H1 (cell line): Measurements from ENCODE around the gene DCUN1D2. TPM values are rescaled to one million over a fixed set of nuclear protein-coding genes. Genes with fewer than 3 reads are reported as not detected.

Experiments
- CTCF ChIA-PET: fragments of 300-600 bp; sonication (Branson Sonifier 250); formaldehyde crosslinking; loops from one replicate; lab custom pipeline; 2021; ENCODE audit not compliant: partially characterized antibody; lab: Charles Lee
- POLR2A ChIA-PET: fragments of 300-600 bp; sonication (Branson Sonifier 250); formaldehyde crosslinking; loops from one replicate; lab custom pipeline; 2021; ENCODE audit warnings: inconsistent platforms; ENCODE audit not compliant: partially characterized antibody; lab: Charles Lee
- DNase-seq, 2 experiments: peaks; one replicate each; pipeline versions ENCODE4 v3.0.0 to v3.0.0-alpha.2; 2010 to 2022; ENCODE audit warnings: low spot score in 2 of 2, low read depth in 1 of 2, mixed read lengths in 1 of 2
- FAIRE-seq: peaks from 2 replicates; lab custom pipeline; 2011; peaks lifted over from hg19 to GRCh38; lab: Jason Lieb, UNC
- H2AFZ ChIP-seq: 2 replicates; pipeline ENCODE4 v1.8.1; 2012; ENCODE audit warnings: low read length, inconsistent platforms
- H2AK5ac ChIP-seq: 2 replicates; pipeline ENCODE4 v1.6.1; 2013; ENCODE audit warnings: low read depth, low read length
- H2BK120ac ChIP-seq: replicated peaks from 2 replicates; pipeline ENCODE3; 2013; ENCODE audit warnings: low read depth, low read length, inconsistent platforms
- H2BK12ac ChIP-seq: 2 replicates; pipeline ENCODE4 v1.6.1; 2013; ENCODE audit warnings: low read depth, low read length
- H2BK15ac ChIP-seq: 2 replicates; pipeline ENCODE4 v1.6.1; 2013; ENCODE audit warnings: low read length
- H2BK20ac ChIP-seq: 2 replicates; pipeline ENCODE4 v1.6.1; 2013; ENCODE audit warnings: low read length
- H2BK5ac ChIP-seq: 2 replicates; pipeline ENCODE4 v1.6.1; 2013; ENCODE audit warnings: low read depth, low read length
- H3K14ac ChIP-seq: 2 replicates; pipeline ENCODE4 v1.6.1; 2013; ENCODE audit warnings: inconsistent platforms; ENCODE audit not compliant: insufficient read length
- H3K18ac ChIP-seq: 2 replicates; pipeline ENCODE4 v1.6.1; 2013; ENCODE audit warnings: low read length; ENCODE audit errors: extremely low read depth
- H3K23ac ChIP-seq: 2 replicates; pipeline ENCODE4 v1.6.1; 2013; ENCODE audit warnings: inconsistent platforms; ENCODE audit not compliant: insufficient read length
- H3K23me2 ChIP-seq: 2 replicates; pipeline ENCODE4 v1.6.1; 2013; ENCODE audit warnings: low read depth, low read length
- H3K27ac ChIP-seq: 2 replicates; pipeline ENCODE4 v1.6.1; 2011; ENCODE audit warnings: low read depth, low read length, inconsistent platforms
- H3K27me3 ChIP-seq, 4 experiments: replicated peaks in 1 of 4; 1 replicate in 1 of 4; 2 replicates in 3 of 4; pipeline versions ENCODE4 v1.6.1 to v1.8.1; 2011 to 2013; ENCODE audit warnings: low read length in 3 of 4, mild to moderate bottlenecking in 3 of 4, inconsistent platforms in 2 of 4, mixed read lengths in 2 of 4, moderate library complexity in 1 of 4; ENCODE audit not compliant: control insufficient read depth in 3 of 4, insufficient read depth in 3 of 4; ENCODE audit errors: extremely low read depth in 1 of 4
- H3K36me3 ChIP-seq, 4 experiments: 2 replicates each; pipeline versions ENCODE4 v1.6.1 to v1.8.1; 2011 to 2013; ENCODE audit warnings: mild to moderate bottlenecking in 4 of 4, low read length in 3 of 4, moderate library complexity in 2 of 4, control low read depth in 1 of 4, inconsistent platforms in 1 of 4; ENCODE audit not compliant: insufficient read depth in 4 of 4, control insufficient read depth in 2 of 4
- H3K4ac ChIP-seq: replicated peaks from 2 replicates; pipeline ENCODE3; 2013; ENCODE audit warnings: low read length, low read depth, mixed read lengths, inconsistent platforms; ENCODE audit not compliant: insufficient read length
- H3K4me1 ChIP-seq, 4 experiments: replicated peaks in 1 of 4; 1 replicate in 1 of 4; 2 replicates in 3 of 4; pipeline versions ENCODE4 v1.6.1 to v1.8.1; 2011 to 2013; ENCODE audit warnings: low read length in 3 of 4, inconsistent platforms in 2 of 4, mixed read lengths in 1 of 4; ENCODE audit not compliant: insufficient read depth in 4 of 4, control insufficient read depth in 3 of 4
- H3K4me2 ChIP-seq, 2 experiments: 2 replicates each; pipeline versions ENCODE4 v1.6.1 to v1.8.1; 2011 to 2013; ENCODE audit warnings: low read depth in 2 of 2, low read length in 2 of 2, control low read depth in 1 of 2, inconsistent platforms in 1 of 2, mild to moderate bottlenecking in 1 of 2; ENCODE audit not compliant: insufficient read depth in 1 of 2
- H3K4me3 ChIP-seq, 4 experiments: fragments of 200-600, 300-600 bp in 1 of 4; sonication (generic), shearing (Covaris generic), sonication (Bioruptor Twin) in 1 of 4; 2 replicates each; pipeline versions ENCODE4 v1.5.1 to v1.8.1; 2011 to 2016; ENCODE audit warnings: low read length in 4 of 4, low read depth in 3 of 4, control low read depth in 2 of 4, inconsistent platforms in 2 of 4, mild to moderate bottlenecking in 2 of 4, mixed read lengths in 1 of 4, moderate library complexity in 1 of 4; ENCODE audit not compliant: insufficient read depth in 2 of 4; ENCODE audit errors: extremely low read depth in 1 of 4
- H3K56ac ChIP-seq: replicated peaks from 2 replicates; pipeline ENCODE3; 2013; ENCODE audit warnings: low read depth, mild to moderate bottlenecking, mixed read lengths, low read length, inconsistent platforms; ENCODE audit not compliant: insufficient read length
- H3K79me1 ChIP-seq: 2 replicates; pipeline ENCODE4 v1.6.1; 2013; ENCODE audit warnings: low read depth, low read length, control low read depth
- H3K79me2 ChIP-seq, 2 experiments: 2 replicates each; pipeline versions ENCODE4 v1.6.1 to v1.8.1; 2012 to 2013; ENCODE audit warnings: low read length in 2 of 2, mild to moderate bottlenecking in 2 of 2, inconsistent platforms in 1 of 2; ENCODE audit not compliant: insufficient read depth in 2 of 2, control insufficient read depth in 1 of 2
- H3K9ac ChIP-seq, 4 experiments: replicated peaks in 1 of 4; 1 replicate in 1 of 4; 2 replicates in 3 of 4; pipeline versions ENCODE4 v1.6.1 to v1.8.1; 2011 to 2013; ENCODE audit warnings: low read depth in 3 of 4, low read length in 3 of 4, control low read depth in 2 of 4, mild to moderate bottlenecking in 2 of 4, moderate library complexity in 2 of 4, inconsistent platforms in 1 of 4; ENCODE audit errors: extremely low read depth in 1 of 4
- H3K9me3 ChIP-seq, 2 experiments: 2 replicates each; pipeline versions ENCODE4 v1.6.1 to v1.8.1; 2012 to 2013; ENCODE audit warnings: mild to moderate bottlenecking in 2 of 2, moderate library complexity in 2 of 2, control low read depth in 1 of 2, inconsistent platforms in 1 of 2, low read depth in 1 of 2, low read length in 1 of 2, mixed read lengths in 1 of 2; ENCODE audit not compliant: insufficient read depth in 2 of 2
- H4K20me1 ChIP-seq, 2 experiments: replicated peaks in 1 of 2; 2 replicates each; pipeline versions ENCODE3 to v1.8.1; 2011 to 2013; ENCODE audit warnings: inconsistent platforms in 2 of 2, low read length in 2 of 2, mild to moderate bottlenecking in 1 of 2; ENCODE audit not compliant: insufficient read depth in 2 of 2, control insufficient read depth in 1 of 2
- H4K5ac ChIP-seq: 2 replicates; pipeline ENCODE4 v1.6.1; 2013; ENCODE audit warnings: low read length, low read depth, mixed read lengths, inconsistent platforms; ENCODE audit not compliant: insufficient read length
- H4K8ac ChIP-seq: 2 replicates; pipeline ENCODE4 v1.8.0; 2013; ENCODE audit warnings: mild to moderate bottlenecking, moderate library complexity, low read length, inconsistent platforms; ENCODE audit not compliant: insufficient read depth; ENCODE audit errors: extremely low read depth
- H4K91ac ChIP-seq: replicated peaks from 2 replicates; pipeline ENCODE3; 2013; ENCODE audit warnings: low read length, mixed read lengths, inconsistent platforms; ENCODE audit not compliant: insufficient read length
- BRCA1 ChIP-seq: IDR thresholded peaks from 2 replicates; pipeline ENCODE4 v1.6.1; 2012; ENCODE audit warnings: low read depth, low read length, improper control_type of control experiment
- JUND ChIP-seq: IDR thresholded peaks from 2 replicates; pipeline ENCODE4 v1.6.1; 2011; ENCODE audit warnings: mild to moderate bottlenecking, improper control_type of control experiment, low read length
- WGBS, 2 experiments: shearing (Covaris generic) in 1 of 2; methylation state at CpG; one replicate each; pipeline versions ENCODE4 v1.1.6 to v1.1.7; 2013 to 2015; ENCODE audit warnings: low lambda C conversion rate in 2 of 2, mixed read lengths in 2 of 2, inconsistent platforms in 1 of 2, low coverage in 1 of 2, missing lambda C conversion rate in 1 of 2; ENCODE audit not compliant: insufficient replicate concordance in 2 of 2, insufficient coverage in 1 of 2, insufficient read length in 1 of 2; ENCODE audit errors: extremely low coverage in 1 of 2, missing lambda C conversion rate in 1 of 2; 5-methylcytosine and 5-hydroxymethylcytosine counted together
- polyA plus RNA-seq, 7 experiments: library from polyadenylated mRNA; depleted of rRNA in 3 of 7; stranded (reverse) in 5 of 7; unstranded in 2 of 7; fragments of >200 nt in 5 of 7; fragments of 200-250 nt in 2 of 7; gene quantifications; 1 replicate in 5 of 7; 2 replicates in 1 of 7; 4 replicates in 1 of 7; pipeline versions ENCODE4 v1.2.1 to v1.2.3, GENCODE V29; 2011 to 2013; ENCODE audit warnings: missing spikeins in 2 of 7, mixed read lengths in 2 of 7
- total RNA-seq: library from RNA; stranded (reverse); fragmentation: NEBNext Ultra II Directional; extraction: Animal tissue kit (Norgen Biotek cat#: 25700); gene quantifications from 2 replicates; pipeline ENCODE4 v1.2.1, GENCODE V29; 2021

The DCUN1D2 gene
- total and polyA plus RNA-seq, 2 of the 8 experiments (the other 6 are each of a cell fraction or from before 2014, with no cell fraction given) = 19.5 to 35.3 TPM

DNA sequence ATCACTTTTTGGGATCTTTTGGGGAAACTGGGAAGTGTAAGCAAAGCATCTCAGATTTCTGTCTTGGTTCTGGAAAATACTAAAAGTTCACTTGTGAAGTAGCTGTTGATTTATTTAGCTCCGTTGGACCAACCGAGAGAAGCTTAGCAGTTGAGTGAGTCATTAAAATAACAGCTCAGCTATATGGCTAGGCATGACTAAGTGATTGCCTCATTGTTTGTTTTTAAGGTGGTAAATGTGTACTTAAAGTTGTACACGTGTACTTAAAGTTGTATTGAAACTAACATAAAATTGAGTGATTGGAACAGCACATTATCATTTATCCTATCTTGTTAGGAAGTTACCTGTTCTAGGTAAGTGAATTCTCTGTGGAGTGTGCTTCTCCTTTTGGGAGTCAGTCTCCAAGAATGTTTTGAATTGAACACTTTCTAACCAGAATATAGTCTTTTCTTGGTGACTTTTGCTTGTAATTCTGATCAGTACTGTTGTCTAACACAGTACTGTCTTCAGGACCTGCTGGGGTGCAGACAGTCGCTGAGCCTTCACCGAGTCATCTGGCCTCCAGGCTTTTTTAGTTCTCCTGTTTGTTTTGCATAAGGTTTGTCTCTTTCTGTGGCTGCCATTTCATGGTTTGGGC, 2.9 kb upstream of the DCUN1D2 start:
- H3K4me1 ChIP-seq = peaks cover 3 to 16% (median 10%) of the 10 kb centered on the region in 4 experiments
- H2AK5ac ChIP-seq = no peak overlapping the region
- peaks cover 9% of the 10 kb centered on the region for H3K23me2 ChIP-seq
- H3K23ac ChIP-seq = no peak overlapping the region
- H3K27ac ChIP-seq = no peak overlapping the region
- FAIRE-seq = no peak
- peak overlapping the region in 1 of 4 experiments; percentile 17; a peak in 1 of 8 replicates for H3K4me3 ChIP-seq
- peak overlapping the region; percentile 18 to 69; a peak in 2 of 4 replicates for H3K4me2 ChIP-seq
- no peak overlapping the region for H2BK12ac ChIP-seq
- H3K14ac ChIP-seq = no peak overlapping the region
- H2BK5ac ChIP-seq = no peak overlapping the region
- H4K20me1 ChIP-seq = peaks cover 0 to 10% of the 10 kb centered on the region in 2 experiments
- peaks cover 8 to 60% of the 10 kb centered on the region in 2 experiments for H3K79me2 ChIP-seq
- H4K91ac ChIP-seq = no peak overlapping the region
- WGBS, 2 experiments = 64% methylated on average over 5 of the region's 5 CpGs; no CpG with 5 or more reads in 1 of the 2 experiments
- no peak overlapping the region for H2BK120ac ChIP-seq
- no peak overlapping the region for H3K4ac ChIP-seq
- POLR2A ChIA-PET = interaction anchor here (0.9 to 1.3 kb wide), 3 partner anchors 11 to 25 kb away, joined by 3 read pairs; no protein-coding TSS in a partner anchor
- CTCF ChIA-PET = interaction anchor here (0.7 to 1.8 kb wide), 4 partner anchors 10 to 103 kb away, joined by 3 to 6 read pairs (median 4); no protein-coding TSS in a partner anchor
- no peak overlapping the region for H3K9ac ChIP-seq
- TF ChIP-seq BRCA1 (no peak), JUND (0 out of 2 replicates have a peak, but pooled peaks have one; percentile 29)
- H4K8ac ChIP-seq = no peak overlapping the region
- peaks cover 16% of the 10 kb centered on the region for H3K79me1 ChIP-seq
- no peak overlapping the region for H2BK15ac ChIP-seq
- H3K9me3 ChIP-seq = no peaks in the 10 kb centered on the region
- H2AFZ ChIP-seq = no peak overlapping the region
- no peaks in the 10 kb centered on the region for H3K27me3 ChIP-seq
- H3K18ac ChIP-seq = no peak overlapping the region
- H4K5ac ChIP-seq = no peak overlapping the region
- no peak for DNase-seq
- no peak overlapping the region for H2BK20ac ChIP-seq
- peaks cover 6 to 31% (median 17%) of the 10 kb centered on the region in 4 experiments; a peak in 7 of 8 replicates for H3K36me3 ChIP-seq
- no peak overlapping the region for H3K56ac ChIP-seq
